ENCODE results near the gene NKX6-2. TPM values are rescaled to one million over a fixed set of nuclear protein-coding genes. Genes with fewer than 3 reads are reported as not detected.

NKX6-2 gene
- total RNA-seq, 1 donor from 2014 or later, result not detected

DNA sequence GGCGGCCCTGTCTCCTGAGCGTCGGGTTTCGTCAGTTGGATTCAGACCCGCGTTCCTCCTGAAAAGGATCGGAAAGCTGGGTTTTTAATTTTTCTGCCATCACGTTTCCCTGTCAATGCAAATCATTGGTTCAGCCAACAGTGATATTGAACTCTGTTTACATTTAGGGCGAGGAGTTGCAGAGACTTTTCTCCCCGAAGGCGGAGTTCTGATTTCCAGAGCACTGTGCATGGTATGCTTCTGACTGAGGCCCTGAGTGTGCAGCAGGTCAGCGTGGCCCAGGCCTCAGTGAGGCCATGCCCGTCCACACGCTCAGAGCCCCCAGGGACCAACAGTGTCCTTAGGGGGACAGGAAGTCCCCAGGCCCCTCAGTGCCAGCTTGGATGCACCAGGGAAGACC, 27.1 kb downstream of the NKX6-2 start:
- no peaks in the 10 kb centered on the region for H3K4me1 ChIP-seq
- H3K27ac ChIP-seq, result no peak overlapping the region
- H3K36me3 ChIP-seq, result peaks cover 35% of the 10 kb centered on the region
- TF ChIP-seq, protein P1, sequence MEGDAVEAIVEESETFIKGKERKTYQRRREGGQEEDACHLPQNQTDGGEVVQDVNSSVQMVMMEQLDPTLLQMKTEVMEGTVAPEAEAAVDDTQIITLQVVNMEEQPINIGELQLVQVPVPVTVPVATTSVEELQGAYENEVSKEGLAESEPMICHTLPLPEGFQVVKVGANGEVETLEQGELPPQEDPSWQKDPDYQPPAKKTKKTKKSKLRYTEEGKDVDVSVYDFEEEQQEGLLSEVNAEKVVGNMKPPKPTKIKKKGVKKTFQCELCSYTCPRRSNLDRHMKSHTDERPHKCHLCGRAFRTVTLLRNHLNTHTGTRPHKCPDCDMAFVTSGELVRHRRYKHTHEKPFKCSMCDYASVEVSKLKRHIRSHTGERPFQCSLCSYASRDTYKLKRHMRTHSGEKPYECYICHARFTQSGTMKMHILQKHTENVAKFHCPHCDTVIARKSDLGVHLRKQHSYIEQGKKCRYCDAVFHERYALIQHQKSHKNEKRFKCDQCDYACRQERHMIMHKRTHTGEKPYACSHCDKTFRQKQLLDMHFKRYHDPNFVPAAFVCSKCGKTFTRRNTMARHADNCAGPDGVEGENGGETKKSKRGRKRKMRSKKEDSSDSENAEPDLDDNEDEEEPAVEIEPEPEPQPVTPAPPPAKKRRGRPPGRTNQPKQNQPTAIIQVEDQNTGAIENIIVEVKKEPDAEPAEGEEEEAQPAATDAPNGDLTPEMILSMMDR (IDR thresholded peaks at IDR 0.05), result no peak
- H3K9me3 ChIP-seq, result no peaks in the 10 kb centered on the region
- ATAC-seq (no peak), DNase-seq (no peak)
- intact Hi-C loops (cut with DNase I), result no loop called here
- H3K27me3 ChIP-seq (ENCODE audit: low read depth), result no peaks in the 10 kb centered on the region
- H3K4me3 ChIP-seq, result no peak overlapping the region

DNA sequence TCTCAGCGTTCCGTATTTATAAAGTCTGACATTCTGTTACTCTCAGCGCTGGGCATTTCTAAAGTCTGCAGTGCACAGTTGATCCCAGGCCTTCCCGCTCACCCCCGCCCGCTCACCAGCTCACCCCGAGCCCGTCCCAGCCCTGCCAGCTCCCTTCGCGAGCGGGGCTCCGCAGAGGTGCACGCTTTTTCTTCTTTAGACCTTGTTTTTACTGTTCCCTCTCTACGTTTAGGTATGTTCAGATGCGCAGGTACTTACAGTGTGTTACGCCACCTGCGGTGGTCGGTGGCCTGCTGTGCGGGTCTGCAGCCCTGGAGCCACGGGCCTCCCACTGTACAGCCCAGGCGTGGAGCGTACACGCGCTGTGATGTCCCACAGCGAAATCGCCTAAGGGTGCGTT, 28.8 kb downstream of the NKX6-2 start:
- ATAC-seq (no peak), DNase-seq (no peak)
- Histone ChIP-seq H3K9me3 (no peaks in the 10 kb centered on the region), H3K4me1 (no peaks in the 10 kb centered on the region), H3K27ac (no peak overlapping the region), H3K4me3 (no peak overlapping the region), H3K27me3 (ENCODE audit: low read depth) (no peaks in the 10 kb centered on the region), H3K36me3 (peaks cover 48% of the 10 kb centered on the region)
- TF ChIP-seq, protein P1 (IDR thresholded peaks at IDR 0.05), result no peak
- intact Hi-C loops (cut with DNase I), result no loop called here

DNA sequence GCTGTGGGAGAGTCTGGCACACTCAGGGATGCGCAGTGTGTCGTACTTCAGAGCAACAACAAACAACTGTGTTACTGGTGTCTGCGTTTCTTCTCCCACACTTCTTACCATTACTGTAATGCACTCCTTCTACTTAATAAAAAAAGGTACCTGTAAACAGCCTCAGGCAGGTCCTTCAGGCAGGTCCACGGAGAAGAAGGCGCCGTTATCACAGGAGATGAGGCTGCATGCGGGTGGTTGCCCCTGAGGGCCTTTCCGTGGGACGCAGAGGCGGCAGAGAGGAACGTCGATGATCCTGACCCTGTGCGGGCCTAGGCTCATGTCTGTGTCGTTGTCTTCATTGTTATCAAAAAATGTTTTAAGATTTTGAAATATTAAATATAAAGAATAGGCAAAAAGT, 29.4 kb downstream of the NKX6-2 start:
- Histone ChIP-seq H3K4me1 (no peaks in the 10 kb centered on the region), H3K4me3 (no peak overlapping the region), H3K36me3 (peaks cover 48% of the 10 kb centered on the region), H3K27ac (no peak overlapping the region), H3K27me3 (ENCODE audit: low read depth) (no peaks in the 10 kb centered on the region), H3K9me3 (no peaks in the 10 kb centered on the region)
- ATAC-seq, result no peak
- TF ChIP-seq, protein P1 (IDR thresholded peaks at IDR 0.05), result no peak
- intact Hi-C loops (cut with DNase I), result no loop called here
- DNase-seq, result no peak

DNA sequence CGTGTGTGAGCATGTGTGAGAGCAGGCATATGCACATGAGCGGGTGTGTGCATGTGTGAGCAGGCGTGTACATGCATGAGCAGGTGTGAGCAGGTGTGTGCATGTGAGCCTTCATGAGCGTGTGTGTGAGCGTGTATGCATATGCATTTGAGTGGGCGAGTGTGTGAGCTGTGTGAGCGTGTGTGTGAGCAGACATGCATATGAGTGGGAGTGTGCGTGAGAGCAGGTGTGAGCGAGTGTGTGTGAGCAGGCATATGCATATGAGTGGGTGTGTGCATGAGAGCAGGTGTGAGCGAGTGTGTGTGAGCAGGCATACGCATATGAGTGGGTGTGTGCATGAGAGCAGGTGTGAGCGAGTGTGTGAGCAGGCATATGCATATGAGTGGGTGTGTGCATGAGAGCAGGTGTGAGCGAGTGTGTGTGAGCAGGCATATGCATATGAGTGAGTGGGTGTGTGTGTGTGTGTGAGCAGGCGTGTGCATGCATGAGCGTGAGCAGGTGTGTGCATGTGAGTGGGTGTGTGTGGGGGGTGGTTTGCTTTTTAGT, 30.7 kb downstream of the NKX6-2 start:
- peaks cover 59% of the 10 kb centered on the region for H3K36me3 ChIP-seq
- intact Hi-C loops (cut with DNase I), result no loop called here

DNA sequence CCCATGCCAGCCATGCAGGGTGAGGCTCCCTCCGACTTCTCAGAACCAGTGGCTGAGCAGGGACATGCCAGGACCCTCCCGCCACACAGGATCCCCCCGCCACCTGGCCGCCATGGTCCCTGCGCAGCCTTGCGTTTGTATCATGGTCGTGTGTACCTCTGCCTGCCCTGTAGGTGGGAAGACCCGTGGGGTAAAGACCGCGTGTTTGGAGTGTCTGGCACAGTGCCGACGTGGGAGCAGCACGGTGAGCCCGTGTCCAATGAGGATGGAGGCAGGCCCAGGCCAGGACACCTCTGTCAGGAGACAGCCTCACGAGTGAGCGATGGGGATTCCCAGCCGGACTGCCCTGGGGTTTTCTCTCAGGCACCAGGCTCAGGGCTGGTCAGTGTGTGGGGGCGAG, 31.9 kb downstream of the NKX6-2 start:
- H3K27me3 ChIP-seq (ENCODE audit: low read depth), result no peaks in the 10 kb centered on the region
- ATAC-seq (no peak), DNase-seq (no peak)
- TF ChIP-seq, protein P1 (IDR thresholded peaks at IDR 0.05), result no peak
- H3K36me3 ChIP-seq, result peaks cover 62% of the 10 kb centered on the region
- intact Hi-C loops (cut with DNase I), result no loop called here
- H3K4me1 ChIP-seq, result no peaks in the 10 kb centered on the region
- no peak overlapping the region for H3K4me3 ChIP-seq
- H3K27ac ChIP-seq, result no peak overlapping the region
- no peaks in the 10 kb centered on the region for H3K9me3 ChIP-seq

More for the DNA sequence above, 30.7 kb downstream of the NKX6-2 start:
- Histone ChIP-seq H3K27me3 (ENCODE audit: low read depth) (no peaks in the 10 kb centered on the region), H3K9me3 (no peaks in the 10 kb centered on the region), H3K27ac (no peak overlapping the region), H3K4me1 (no peaks in the 10 kb centered on the region), H3K4me3 (no peak overlapping the region)
- ATAC-seq (no peak), DNase-seq (no peak)
- TF ChIP-seq, protein P1 (IDR thresholded peaks at IDR 0.05), result no peak

Data from lower lobe of right lung (tissue), 2 donors.